ENCODE data around the gene PPP1R26.

DNA sequence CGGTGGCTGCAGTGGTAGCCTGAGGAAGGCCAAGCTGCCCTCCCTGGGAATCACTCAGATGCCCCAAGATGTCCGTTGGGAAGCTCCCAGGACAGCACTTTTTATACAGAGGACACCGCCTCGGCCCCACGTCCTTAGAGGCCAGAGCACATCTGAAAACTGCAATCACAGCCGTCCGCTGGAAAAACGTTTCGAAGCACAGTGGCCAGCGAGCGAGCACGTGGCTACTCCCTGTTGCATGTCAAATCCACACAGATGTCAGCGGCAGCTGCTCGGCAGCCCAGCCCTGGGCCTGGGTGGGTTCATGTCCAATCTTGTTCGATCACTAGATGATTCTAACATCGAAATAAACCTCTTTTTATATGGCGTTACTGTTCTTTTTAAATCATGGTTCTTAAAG lies 8.9 kb downstream of the PPP1R26 start:
- TF ChIP-seq CTCF (IDR thresholded peaks at IDR 0.05) (no peak), EZH2 (IDR thresholded peaks at IDR 0.05) (no peak), EZH2phosphoT487 (IDR thresholded peaks at IDR 0.05) (no peak)
